Measurements from ENCODE around the gene TFDP1.

TFDP1 gene

DNA sequence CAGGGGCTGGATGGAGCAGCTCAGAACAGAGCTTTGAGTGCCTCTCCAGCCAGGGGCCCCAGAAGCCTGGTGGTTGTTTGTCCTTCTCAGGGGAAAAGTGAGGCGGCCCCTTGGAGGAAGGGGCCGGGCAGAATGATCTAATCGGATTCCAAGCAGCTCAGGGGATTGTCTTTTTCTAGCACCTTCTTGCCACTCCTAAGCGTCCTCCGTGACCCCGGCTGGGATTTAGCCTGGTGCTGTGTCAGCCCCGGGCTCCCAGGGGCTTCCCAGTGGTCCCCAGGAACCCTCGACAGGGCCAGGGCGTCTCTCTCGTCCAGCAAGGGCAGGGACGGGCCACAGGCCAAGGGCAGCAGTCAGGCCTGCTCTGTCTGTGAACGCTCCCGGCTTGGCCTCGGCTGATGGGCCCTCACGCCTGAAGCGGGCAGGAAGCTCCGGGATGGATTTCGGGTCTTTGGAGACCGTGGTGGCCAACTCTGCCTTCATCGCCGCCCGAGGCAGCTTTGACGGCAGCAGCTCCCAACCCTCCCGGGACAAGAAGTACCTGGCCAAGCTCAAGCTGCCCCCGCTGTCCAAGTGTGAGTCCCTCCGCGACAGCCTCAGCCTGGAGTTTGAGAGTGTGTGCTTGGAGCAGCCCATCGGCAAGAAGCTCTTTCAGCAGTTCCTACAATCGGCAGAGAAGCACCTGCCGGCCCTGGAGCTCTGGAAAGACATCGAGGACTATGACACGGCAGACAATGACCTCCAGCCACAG is 82.6 kb downstream of the TFDP1 start, which contains the start of gene GRK1:
Gene GRK1, plus strand, starts transcription at position 269 of the 751 bp plus-strand sequence. Its CDS starts 168 bp downstream, at position 437.
- no peaks in the 10 kb centered on the region for H3K9me3 ChIP-seq (ENCODE audit: low read depth, low read length)
- no peak for DNase-seq (ENCODE audit: low read depth, low spot score)
- no peak within 1 kb of the TSS for H3K4me3 ChIP-seq
- H3K36me3 ChIP-seq (ENCODE audit: insufficient read depth, low read length), result no peaks in the 10 kb centered on the region
- no peak within 1 kb of the TSS for H3K9ac ChIP-seq (ENCODE audit: insufficient read length)
- TF ChIP-seq EZH2 (IDR thresholded peaks at IDR 0.05) (no peak), FOXP2 (optimal IDR thresholded peaks at IDR 0.05; ENCODE audit: control extremely low read depth, extremely low read length, insufficient read depth) (no peak), POLR2AphosphoS5 (IDR thresholded peaks at IDR 0.05; ENCODE audit: borderline replicate concordance, low read depth, low read length) (no peak)
- no peak within 1 kb of the TSS for H3K27ac ChIP-seq

DNA sequence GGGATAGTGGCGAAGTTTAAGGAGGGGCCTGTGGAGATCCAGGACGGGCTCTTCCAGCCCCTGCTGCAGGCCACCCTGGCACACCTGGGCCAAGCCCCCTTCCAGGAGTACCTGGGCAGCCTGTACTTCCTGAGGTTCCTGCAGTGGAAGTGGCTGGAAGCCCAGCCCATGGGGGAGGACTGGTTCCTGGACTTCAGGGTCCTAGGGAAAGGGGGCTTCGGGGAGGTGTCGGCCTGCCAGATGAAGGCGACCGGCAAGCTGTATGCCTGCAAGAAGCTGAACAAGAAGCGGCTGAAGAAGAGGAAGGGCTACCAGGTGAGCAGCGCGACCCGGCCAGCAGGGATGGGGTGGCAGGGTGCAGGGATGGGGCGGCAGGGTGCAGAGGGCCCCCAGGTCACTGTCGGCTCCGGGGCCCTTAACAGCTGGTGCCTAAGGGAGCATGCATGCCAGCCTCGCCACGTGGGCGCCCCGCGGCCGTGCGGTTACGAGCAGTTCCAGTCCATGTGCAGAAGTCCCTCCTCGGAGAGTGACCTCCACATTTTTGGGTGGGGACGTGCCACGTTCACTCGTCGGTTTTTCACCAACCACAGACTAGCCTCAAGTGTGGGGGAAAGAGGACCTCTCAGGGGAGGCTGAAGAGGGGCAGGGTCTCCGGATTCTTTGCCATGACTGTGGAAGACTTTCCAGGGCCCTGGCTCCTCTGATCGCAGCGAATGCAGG is 83.4 kb downstream of the TFDP1 start:
- H3K9me3 ChIP-seq (ENCODE audit: low read depth, low read length), result no peaks in the 10 kb centered on the region
- H3K9ac ChIP-seq (ENCODE audit: insufficient read length), result no peak overlapping the region
- no peak for TF ChIP-seq POLR2AphosphoS5 (IDR thresholded peaks at IDR 0.05; ENCODE audit: borderline replicate concordance, low read depth, low read length)
- no peak for TF ChIP-seq EZH2 (IDR thresholded peaks at IDR 0.05)
- no peak for TF ChIP-seq FOXP2 (optimal IDR thresholded peaks at IDR 0.05; ENCODE audit: control extremely low read depth, extremely low read length, insufficient read depth)
- no peak for DNase-seq (ENCODE audit: low read depth, low spot score)
- no peaks in the 10 kb centered on the region for H3K36me3 ChIP-seq (ENCODE audit: insufficient read depth, low read length)
- no peak overlapping the region for H3K27ac ChIP-seq
- H3K4me3 ChIP-seq, result no peak overlapping the region

DNA sequence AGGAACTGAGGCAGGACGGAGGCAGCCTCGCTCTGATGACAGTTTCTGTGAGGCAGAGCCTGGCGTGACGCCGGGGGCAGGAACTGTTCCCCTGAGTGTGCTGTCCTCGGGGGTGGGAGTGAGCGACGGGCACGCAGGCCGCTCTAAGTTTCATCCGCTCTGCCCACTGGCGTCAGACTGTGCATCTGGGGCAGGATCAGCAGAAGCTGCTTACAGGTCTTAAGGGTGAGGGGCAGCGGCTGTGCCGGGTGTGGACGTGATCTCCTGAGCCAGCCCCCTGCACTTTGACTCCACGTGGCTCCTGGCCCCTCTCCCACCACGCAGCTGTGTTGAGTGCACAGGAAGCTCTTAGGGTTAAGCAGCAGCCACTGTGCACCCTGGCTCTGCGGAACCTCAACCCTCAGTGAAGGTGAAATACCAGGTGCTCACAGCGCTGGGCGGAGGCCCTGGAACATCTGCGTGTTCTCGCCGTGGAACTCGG is 84.0 kb downstream of the TFDP1 start:
- TF ChIP-seq EZH2 (IDR thresholded peaks at IDR 0.05) (no peak), FOXP2 (optimal IDR thresholded peaks at IDR 0.05; ENCODE audit: control extremely low read depth, extremely low read length, insufficient read depth) (no peak), POLR2AphosphoS5 (IDR thresholded peaks at IDR 0.05; ENCODE audit: borderline replicate concordance, low read depth, low read length) (no peak)
- Histone ChIP-seq H3K9me3 (ENCODE audit: low read depth, low read length) (no peaks in the 10 kb centered on the region), H3K9ac (ENCODE audit: insufficient read length) (no peak overlapping the region), H3K4me3 (no peak overlapping the region), H3K27ac (no peak overlapping the region), H3K36me3 (ENCODE audit: insufficient read depth, low read length) (no peaks in the 10 kb centered on the region)
- no peak for DNase-seq (ENCODE audit: low read depth, low spot score)

DNA sequence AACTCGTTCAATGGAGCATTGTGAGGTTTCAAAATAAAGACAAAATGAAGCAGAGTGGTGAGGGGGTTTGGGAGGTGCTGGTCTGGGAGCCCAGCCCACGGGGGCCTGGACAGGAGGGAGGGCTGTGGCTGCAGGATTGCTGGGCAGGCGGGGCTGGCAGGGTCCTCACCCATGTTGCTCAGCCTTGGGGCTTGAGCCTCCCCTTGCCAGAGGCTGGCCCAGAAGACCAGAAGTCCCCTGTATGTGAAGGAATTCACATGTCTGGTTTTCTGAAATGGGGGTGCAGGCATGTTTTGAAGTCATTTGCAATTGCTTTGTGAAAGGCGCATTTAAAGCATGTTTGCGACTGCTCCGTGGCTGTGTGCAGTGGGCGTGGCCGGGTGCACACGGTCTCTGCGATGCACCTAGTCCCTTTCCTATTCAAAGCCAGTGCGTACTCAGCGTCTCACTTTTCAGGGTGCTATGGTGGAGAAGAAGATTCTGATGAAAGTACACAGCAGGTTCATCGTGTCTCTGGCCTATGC is 84.7 kb downstream of the TFDP1 start:
- no peak for DNase-seq (ENCODE audit: low read depth, low spot score)
- TF ChIP-seq FOXP2 (optimal IDR thresholded peaks at IDR 0.05; ENCODE audit: control extremely low read depth, extremely low read length, insufficient read depth), result no peak
- TF ChIP-seq EZH2 (IDR thresholded peaks at IDR 0.05), result no peak
- no peak for TF ChIP-seq POLR2AphosphoS5 (IDR thresholded peaks at IDR 0.05; ENCODE audit: borderline replicate concordance, low read depth, low read length)
- no peak overlapping the region for H3K27ac ChIP-seq
- H3K9ac ChIP-seq (ENCODE audit: insufficient read length), result no peak overlapping the region
- no peaks in the 10 kb centered on the region for H3K36me3 ChIP-seq (ENCODE audit: insufficient read depth, low read length)
- no peaks in the 10 kb centered on the region for H3K9me3 ChIP-seq (ENCODE audit: low read depth, low read length)
- H3K4me3 ChIP-seq, result no peak overlapping the region

DNA sequence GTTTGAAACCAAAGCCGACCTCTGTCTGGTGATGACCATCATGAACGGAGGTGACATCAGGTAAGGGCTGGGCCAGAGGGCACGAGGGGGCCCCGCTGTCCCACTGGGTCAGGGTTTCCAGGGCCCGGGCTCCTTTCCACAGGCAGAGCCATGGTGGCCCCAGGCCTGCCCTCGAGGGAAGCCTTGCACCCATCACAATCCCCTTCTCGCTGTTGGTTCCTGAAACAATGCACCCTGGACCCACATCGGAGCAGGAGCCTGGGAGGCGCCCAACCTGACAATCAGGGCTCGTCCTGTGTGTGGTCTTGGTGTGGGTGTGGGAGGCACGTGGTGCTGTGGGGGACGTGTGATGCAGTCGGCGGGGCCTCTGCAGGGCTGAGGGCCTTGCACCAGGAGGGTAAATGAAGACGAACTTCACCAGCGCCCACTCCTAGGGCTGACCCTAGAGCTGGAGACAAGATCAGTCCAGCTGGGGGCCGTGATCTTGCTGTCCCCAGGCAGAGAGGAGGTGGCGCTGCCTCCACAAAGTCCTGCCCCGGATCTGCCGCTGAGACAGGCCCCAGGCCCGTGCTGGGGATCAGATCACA is 85.3 kb downstream of the TFDP1 start:
- DNase-seq (ENCODE audit: low read depth, low spot score), result no peak
- no peaks in the 10 kb centered on the region for H3K36me3 ChIP-seq (ENCODE audit: insufficient read depth, low read length)
- H3K9ac ChIP-seq (ENCODE audit: insufficient read length), result no peak overlapping the region
- no peaks in the 10 kb centered on the region for H3K9me3 ChIP-seq (ENCODE audit: low read depth, low read length)
- TF ChIP-seq POLR2AphosphoS5 (IDR thresholded peaks at IDR 0.05; ENCODE audit: borderline replicate concordance, low read depth, low read length) (no peak), FOXP2 (optimal IDR thresholded peaks at IDR 0.05; ENCODE audit: control extremely low read depth, extremely low read length, insufficient read depth) (no peak), EZH2 (IDR thresholded peaks at IDR 0.05) (no peak)
- H3K4me3 ChIP-seq, result no peak overlapping the region
- H3K27ac ChIP-seq, result no peak overlapping the region

DNA sequence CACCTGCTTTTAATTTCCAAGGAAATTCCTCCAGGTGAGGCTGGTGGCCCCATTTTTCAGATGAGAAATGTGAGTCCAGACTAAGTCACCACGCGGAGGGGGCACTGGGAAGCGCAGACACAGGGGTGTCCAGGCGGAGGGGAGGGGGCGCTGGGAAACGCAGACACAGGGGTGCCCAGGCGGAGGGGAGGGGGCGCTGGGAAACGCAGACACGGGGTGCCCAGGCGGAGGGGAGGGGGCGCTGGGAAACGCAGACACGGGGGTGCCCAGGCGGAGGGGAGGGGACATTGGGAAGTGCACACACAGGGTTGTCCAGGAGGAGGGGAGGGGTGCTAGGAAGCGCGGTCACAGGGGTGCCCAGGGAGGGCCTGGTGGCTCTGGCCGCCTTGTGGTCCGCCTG is 86.0 kb downstream of the TFDP1 start:
- no peaks in the 10 kb centered on the region for H3K9me3 ChIP-seq (ENCODE audit: low read depth, low read length)
- no peaks in the 10 kb centered on the region for H3K36me3 ChIP-seq (ENCODE audit: insufficient read depth, low read length)
- no peak for DNase-seq (ENCODE audit: low read depth, low spot score)
- no peak overlapping the region for H3K9ac ChIP-seq (ENCODE audit: insufficient read length)
- no peak overlapping the region for H3K4me3 ChIP-seq
- TF ChIP-seq POLR2AphosphoS5 (IDR thresholded peaks at IDR 0.05; ENCODE audit: borderline replicate concordance, low read depth, low read length) (no peak), EZH2 (IDR thresholded peaks at IDR 0.05) (no peak), FOXP2 (optimal IDR thresholded peaks at IDR 0.05; ENCODE audit: control extremely low read depth, extremely low read length, insufficient read depth) (no peak)
- H3K27ac ChIP-seq, result no peak overlapping the region

DNA sequence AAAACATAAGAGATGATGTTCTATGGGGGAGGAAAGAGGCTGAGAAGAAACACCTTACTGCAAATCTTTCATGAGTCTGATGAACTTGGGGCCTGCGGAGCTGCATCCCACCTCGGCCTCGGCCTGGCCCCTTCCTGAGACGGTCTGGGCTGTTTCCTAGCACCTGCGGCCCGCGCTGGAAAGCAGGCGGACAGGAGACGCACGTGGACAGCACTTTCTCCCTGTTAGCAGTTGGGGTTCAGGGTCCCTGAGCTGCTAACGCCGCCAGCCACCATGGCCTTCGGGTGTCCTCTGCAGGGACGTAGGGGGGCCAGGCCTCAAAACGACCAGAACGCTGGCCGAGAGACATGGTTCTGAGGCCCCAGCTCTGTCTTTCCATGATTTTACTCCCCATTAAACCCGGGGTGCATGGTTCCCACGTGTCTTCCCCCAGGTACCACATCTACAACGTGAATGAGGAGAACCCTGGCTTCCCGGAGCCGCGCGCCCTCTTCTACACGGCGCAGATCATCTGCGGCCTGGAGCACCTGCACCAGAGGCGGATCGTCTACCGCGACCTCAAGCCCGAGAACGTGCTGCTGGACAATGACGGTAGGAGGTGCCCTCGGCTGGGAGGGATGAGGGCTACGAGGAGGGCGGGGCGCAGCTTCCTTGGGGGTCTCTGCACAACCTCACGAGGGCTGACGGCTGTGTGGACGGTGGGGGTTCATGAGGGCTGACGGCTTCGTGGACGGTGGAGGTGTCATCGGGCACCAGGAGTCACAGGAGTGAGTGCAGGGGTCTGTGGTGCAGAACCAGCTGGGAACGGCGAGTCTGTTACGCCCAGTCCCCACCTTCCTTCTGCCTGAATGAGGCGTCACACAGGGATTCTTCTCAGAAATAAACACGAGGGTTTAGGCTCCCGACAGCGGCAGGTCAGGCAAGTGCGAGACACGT is 86.8 kb downstream of the TFDP1 start:
- TF ChIP-seq FOXP2 (optimal IDR thresholded peaks at IDR 0.05; ENCODE audit: control extremely low read depth, extremely low read length, insufficient read depth) (no peak), POLR2AphosphoS5 (IDR thresholded peaks at IDR 0.05; ENCODE audit: borderline replicate concordance, low read depth, low read length) (no peak), EZH2 (IDR thresholded peaks at IDR 0.05) (no peak)
- no peaks in the 10 kb centered on the region for H3K9me3 ChIP-seq (ENCODE audit: low read depth, low read length)
- H3K4me3 ChIP-seq, result no peak overlapping the region
- no peaks in the 10 kb centered on the region for H3K36me3 ChIP-seq (ENCODE audit: insufficient read depth, low read length)
- no peak for DNase-seq (ENCODE audit: low read depth, low spot score)
- no peak overlapping the region for H3K9ac ChIP-seq (ENCODE audit: insufficient read length)
- no peak overlapping the region for H3K27ac ChIP-seq
